ENCODE measurements around the gene PPIE. TPM values are rescaled to one million over a fixed set of nuclear protein-coding genes. Genes with fewer than 3 reads are reported as not detected.
"Not testable (repeated sequence)": the region's sequence is repeated elsewhere in the genome, so short reads cannot be mapped to it uniquely, and the experiment has no call there.

Gene PPIE
- total RNA-seq, 3 donors from 2014 or later = 41.3 to 49.2 (median 45.9) TPM

- H3K27me3 ChIP-seq; H3K27ac ChIP-seq; intact Hi-C loops (cut with DNase I; ENCODE audit: low total_unique reads); H3K36me3 ChIP-seq; H3K4me1 ChIP-seq; DNase-seq (ENCODE audit: low spot score in 2 of 2); H3K9me3 ChIP-seq; H3K4me3 ChIP-seq: not testable (repeated sequence)
Observed at GRCh38 chr1:39775141-39775540, 36.5 kb downstream of the PPIE start.

GRCh38 chr1:39775676-39776399 lies 37.2 kb downstream of the PPIE start:
- H3K4me1 ChIP-seq; DNase-seq (ENCODE audit: low spot score in 2 of 2); H3K27ac ChIP-seq; H3K4me3 ChIP-seq; intact Hi-C loops (cut with DNase I; ENCODE audit: low total_unique reads); H3K9me3 ChIP-seq; H3K27me3 ChIP-seq; H3K36me3 ChIP-seq: not testable (repeated sequence)

- Histone ChIP-seq H3K4me3 (no peak overlapping the region), H3K27me3 (no peaks in the 10 kb centered on the region), H3K4me1 (no peaks in the 10 kb centered on the region), H3K9me3 (no peaks in the 10 kb centered on the region), H3K27ac (no peak overlapping the region), H3K36me3 (no peaks in the 10 kb centered on the region)
- no peak for DNase-seq (ENCODE audit: low spot score in 2 of 2)
- no peak for TF ChIP-seq POLR2AphosphoS5 (IDR thresholded peaks at IDR 0.05)
- intact Hi-C loops (cut with DNase I; ENCODE audit: low total_unique reads) = no loop called here
Observed at GRCh38 chr1:39776400-39776713, 37.7 kb downstream of the PPIE start.

DNA sequence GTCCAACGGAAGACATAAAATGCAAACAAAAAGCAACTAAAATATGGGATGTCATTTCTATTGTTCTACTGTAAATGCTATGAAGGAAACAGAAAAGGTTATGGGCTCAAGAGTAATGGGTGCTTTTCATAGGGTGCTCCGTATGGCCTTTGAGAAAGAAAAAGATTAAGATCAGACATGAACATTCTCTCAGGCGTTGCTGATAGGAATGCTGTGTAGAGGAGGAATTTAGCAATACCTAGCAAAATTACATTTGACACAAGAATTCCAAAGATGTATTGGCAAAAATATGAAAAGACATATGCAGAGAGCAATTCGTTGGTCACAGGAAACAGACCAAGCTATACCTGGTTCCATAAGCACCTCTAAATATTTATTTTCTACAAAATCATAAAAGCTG lies 38.2 kb downstream of the PPIE start:
- intact Hi-C loops (cut with DNase I; ENCODE audit: low total_unique reads) = no loop called here
- Histone ChIP-seq H3K36me3 (no peaks in the 10 kb centered on the region), H3K27ac (no peak overlapping the region), H3K4me1 (no peaks in the 10 kb centered on the region), H3K4me3 (no peak overlapping the region), H3K27me3 (no peaks in the 10 kb centered on the region), H3K9me3 (no peaks in the 10 kb centered on the region)
- no peak for DNase-seq (ENCODE audit: low spot score in 2 of 2)
- TF ChIP-seq POLR2AphosphoS5 (IDR thresholded peaks at IDR 0.05) = no peak
- TF ChIP-seq POLR2A (IDR thresholded peaks at IDR 0.05) = no peak
- TF ChIP-seq CTCF (IDR thresholded peaks at IDR 0.05) = no peak

GRCh38 chr1:39777306-39777705 lies 38.6 kb downstream of the PPIE start:
- H3K27me3 ChIP-seq = no peaks in the 10 kb centered on the region
- no peak overlapping the region for H3K27ac ChIP-seq
- no peak for DNase-seq (ENCODE audit: low spot score in 2 of 2)
- TF ChIP-seq POLR2AphosphoS5 (IDR thresholded peaks at IDR 0.05) (no peak), CTCF (IDR thresholded peaks at IDR 0.05) (no peak), POLR2A (IDR thresholded peaks at IDR 0.05) (no peak)
- intact Hi-C loops (cut with DNase I; ENCODE audit: low total_unique reads) = no loop called here
- H3K36me3 ChIP-seq = no peaks in the 10 kb centered on the region
- no peaks in the 10 kb centered on the region for H3K4me1 ChIP-seq
- no peak overlapping the region for H3K4me3 ChIP-seq
- H3K9me3 ChIP-seq = no peaks in the 10 kb centered on the region

- H3K36me3 ChIP-seq; H3K4me1 ChIP-seq; H3K9me3 ChIP-seq; DNase-seq (ENCODE audit: low spot score in 2 of 2); intact Hi-C loops (cut with DNase I; ENCODE audit: low total_unique reads); H3K27ac ChIP-seq; H3K27me3 ChIP-seq; H3K4me3 ChIP-seq: not testable (repeated sequence)
Observed at GRCh38 chr1:39777896-39778295, 39.2 kb downstream of the PPIE start.

DNA sequence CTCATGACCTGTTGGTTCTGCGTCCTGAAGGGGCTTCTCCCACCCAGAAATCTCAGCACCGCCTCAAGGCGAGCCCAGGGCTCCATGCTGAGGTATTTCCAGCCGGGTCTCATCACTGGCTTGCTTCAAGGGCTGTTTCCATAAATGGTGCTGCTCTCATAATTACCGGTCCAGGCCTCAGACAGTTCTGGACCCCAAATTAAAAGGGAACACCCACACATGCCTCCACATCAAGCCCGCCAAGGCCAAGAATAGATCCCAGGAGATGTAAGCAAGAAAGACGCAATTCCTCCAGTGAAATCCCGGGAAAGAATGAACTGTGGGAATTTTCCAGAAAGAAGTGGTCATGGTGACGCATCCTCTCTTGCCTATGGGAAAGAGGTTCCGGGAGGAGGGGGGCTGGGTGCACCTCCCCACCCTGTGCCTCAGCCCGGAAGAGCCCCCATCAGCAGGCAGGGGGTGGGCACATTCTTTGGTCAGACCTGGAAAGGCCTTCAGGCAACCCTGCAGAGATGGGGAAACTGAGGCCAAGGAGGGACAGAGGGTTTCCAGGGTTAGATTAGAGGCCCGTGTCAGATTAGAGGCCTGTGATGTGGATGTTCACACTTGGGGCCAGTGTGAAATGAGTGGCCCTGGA lies 39.9 kb downstream of the PPIE start:
- intact Hi-C loops (cut with DNase I; ENCODE audit: low total_unique reads); H3K27ac ChIP-seq; H3K27me3 ChIP-seq; DNase-seq (ENCODE audit: low spot score in 2 of 2); H3K4me3 ChIP-seq; H3K9me3 ChIP-seq; H3K36me3 ChIP-seq; H3K4me1 ChIP-seq: not testable (repeated sequence)

DNA sequence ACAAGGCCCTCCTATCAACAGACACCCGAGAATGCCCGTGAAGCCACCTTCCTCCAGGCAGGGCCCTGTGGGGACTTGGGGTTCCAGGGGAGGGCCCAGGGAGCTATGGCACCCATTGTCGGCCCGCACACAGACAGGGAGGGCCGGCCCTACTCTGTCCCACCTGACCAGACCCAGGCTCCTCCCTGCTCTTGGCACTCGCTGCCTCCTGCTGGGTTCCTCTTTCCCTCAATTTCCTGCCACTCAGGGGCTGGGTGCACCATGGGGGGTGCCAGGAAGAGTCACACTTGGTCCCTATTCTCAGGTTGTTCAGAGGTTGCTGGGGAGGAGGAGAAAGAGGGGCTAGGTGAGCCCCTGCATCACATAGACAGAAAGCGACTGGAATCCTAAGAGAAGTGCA lies 40.5 kb downstream of the PPIE start:
- no peak for DNase-seq (ENCODE audit: low spot score in 2 of 2)
- no peak for TF ChIP-seq CTCF (IDR thresholded peaks at IDR 0.05)
- no peak for TF ChIP-seq POLR2A (IDR thresholded peaks at IDR 0.05)
- no peak for TF ChIP-seq POLR2AphosphoS5 (IDR thresholded peaks at IDR 0.05)

More for the DNA sequence above, 40.5 kb downstream of the PPIE start:
- H3K9me3 ChIP-seq = no peaks in the 10 kb centered on the region
- no peak overlapping the region for H3K27ac ChIP-seq
- H3K4me3 ChIP-seq = no peak overlapping the region
- H3K27me3 ChIP-seq = no peaks in the 10 kb centered on the region
- intact Hi-C loops (cut with DNase I; ENCODE audit: low total_unique reads) = no loop called here
- no peaks in the 10 kb centered on the region for H3K4me1 ChIP-seq
- no peaks in the 10 kb centered on the region for H3K36me3 ChIP-seq
